ENCODE data around the gene RAB31. TPM values are rescaled to one million over a fixed set of nuclear protein-coding genes. Genes with fewer than 3 reads are reported as not detected.

Gene RAB31
- total RNA-seq, 4 donors from 2014 or later: 12.2 to 22.0 (median 15.6) TPM

GRCh38 chr18:9751371-9752031, 43.4 kb downstream of the RAB31 start:
- H3K4me3 ChIP-seq (ENCODE audit: low read depth, poor library complexity, severe bottlenecking): no peak overlapping the region
- intact Hi-C loops (cut with DNase I; ENCODE audit: low total_unique reads): no loop called here
- TF ChIP-seq CTCF (IDR thresholded peaks at IDR 0.05) (no peak), POLR2A (IDR thresholded peaks at IDR 0.05) (no peak)
- 96% methylated on average over 8 of the region's 8 CpGs for WGBS, 2 donors
- no peak for DNase-seq (ENCODE audit: low spot score in 2 of 2)

DNA sequence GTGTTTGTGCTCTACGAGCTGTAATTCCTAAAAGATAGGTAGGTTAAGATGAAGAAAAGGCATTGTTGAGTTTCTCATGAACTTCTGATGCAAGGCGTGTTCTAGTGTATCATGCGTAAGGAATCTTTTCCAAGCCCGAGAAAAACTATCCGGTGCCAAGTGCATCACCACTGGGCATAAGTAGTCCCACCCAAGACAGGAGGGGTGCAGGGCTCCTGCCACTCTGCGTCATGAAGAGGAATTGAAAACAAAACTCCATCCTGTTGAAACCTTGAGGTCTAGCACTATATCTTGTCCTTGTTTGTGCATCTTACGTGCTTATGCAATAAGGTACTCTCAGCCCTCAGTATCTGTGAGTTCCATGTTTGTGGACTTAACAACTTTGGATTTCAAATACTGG, 45.7 kb downstream of the RAB31 start:
- no peak for DNase-seq (ENCODE audit: low spot score in 2 of 2)
- intact Hi-C loops (cut with DNase I; ENCODE audit: low total_unique reads): no loop called here
- 89 to 96% methylated on average over 7 of the region's 7 CpGs for WGBS, 2 donors
- TF ChIP-seq POLR2A (IDR thresholded peaks at IDR 0.05) (no peak), CTCF (IDR thresholded peaks at IDR 0.05) (no peak)
- no peak overlapping the region for H3K4me3 ChIP-seq (ENCODE audit: low read depth, poor library complexity, severe bottlenecking)

DNA sequence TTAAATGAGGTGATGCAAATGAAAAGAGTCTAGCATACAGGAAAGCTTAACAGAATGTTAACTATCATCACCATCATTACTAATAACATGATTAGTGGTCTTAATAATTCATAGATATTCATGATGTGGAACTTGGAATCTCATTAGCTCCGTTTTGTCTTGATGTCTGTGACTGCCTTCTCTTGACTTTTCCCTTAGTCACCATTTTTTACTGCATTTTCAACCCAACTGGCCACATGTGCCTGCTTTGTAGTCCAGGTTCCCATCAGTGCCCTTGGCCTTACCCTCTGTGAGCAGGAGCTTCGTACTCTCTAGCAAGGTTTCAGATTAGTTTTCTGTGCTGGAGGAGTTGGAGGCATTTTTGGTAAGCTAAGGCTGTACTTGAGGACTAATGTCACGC, 47.0 kb downstream of the RAB31 start:
- TF ChIP-seq CTCF (IDR thresholded peaks at IDR 0.05) (no peak), POLR2A (IDR thresholded peaks at IDR 0.05) (no peak)
- no peak for DNase-seq (ENCODE audit: low spot score in 2 of 2)
- 70 to 94% methylated on average over 3 of the region's 3 CpGs for WGBS, 2 donors
- H3K4me3 ChIP-seq (ENCODE audit: low read depth, poor library complexity, severe bottlenecking): no peak overlapping the region
- intact Hi-C loops (cut with DNase I; ENCODE audit: low total_unique reads): no loop called here

DNA sequence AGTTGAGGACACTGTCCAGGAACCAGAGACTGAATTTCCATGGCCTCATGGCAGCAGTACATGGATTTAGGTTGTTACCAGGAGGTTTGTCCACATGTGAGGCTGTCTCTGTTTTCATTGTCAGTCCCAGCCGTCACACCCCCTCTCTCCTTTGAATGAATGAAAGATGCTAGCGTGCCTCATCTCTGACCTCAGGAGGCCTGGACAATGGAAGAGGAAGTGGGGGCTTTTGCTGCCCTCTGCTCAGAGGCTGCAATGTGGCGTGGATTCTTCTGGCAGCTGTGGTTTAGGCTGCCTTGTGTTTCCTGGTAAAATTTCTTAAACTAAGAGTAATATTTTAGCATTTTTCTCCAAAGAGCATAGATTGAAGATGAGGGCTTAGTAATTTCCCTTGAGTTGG, 47.5 kb downstream of the RAB31 start:
- intact Hi-C loops (cut with DNase I; ENCODE audit: low total_unique reads): no loop called here
- no peak for DNase-seq (ENCODE audit: low spot score in 2 of 2)

GRCh38 chr18:9756271-9756932, 48.3 kb downstream of the RAB31 start:
- intact Hi-C loops (cut with DNase I; ENCODE audit: low total_unique reads): no loop called here
- 89 to 91% methylated on average over 4 of the region's 4 CpGs for WGBS, 2 donors
- H3K4me3 ChIP-seq (ENCODE audit: low read depth, poor library complexity, severe bottlenecking): no peak overlapping the region
- DNase-seq (ENCODE audit: low spot score in 2 of 2): no peak
- TF ChIP-seq POLR2A (IDR thresholded peaks at IDR 0.05) (no peak), CTCF (IDR thresholded peaks at IDR 0.05) (no peak)

More for the DNA sequence above, 47.5 kb downstream of the RAB31 start:
- no peak overlapping the region for H3K4me3 ChIP-seq (ENCODE audit: low read depth, poor library complexity, severe bottlenecking)
- 84 to 87% methylated on average over 3 of the region's 3 CpGs for WGBS, 2 donors
- TF ChIP-seq CTCF (IDR thresholded peaks at IDR 0.05) (no peak), POLR2A (IDR thresholded peaks at IDR 0.05) (no peak)

All from lower leg skin (tissue), 4 donors.